ENCODE results near the gene H2AZ1. TPM values are rescaled to one million over a fixed set of nuclear protein-coding genes. Genes with fewer than 3 reads are reported as not detected.

Gene H2AZ1
- polyA plus RNA-seq, 5 donors: 343 to 638 (median 414) TPM

DNA sequence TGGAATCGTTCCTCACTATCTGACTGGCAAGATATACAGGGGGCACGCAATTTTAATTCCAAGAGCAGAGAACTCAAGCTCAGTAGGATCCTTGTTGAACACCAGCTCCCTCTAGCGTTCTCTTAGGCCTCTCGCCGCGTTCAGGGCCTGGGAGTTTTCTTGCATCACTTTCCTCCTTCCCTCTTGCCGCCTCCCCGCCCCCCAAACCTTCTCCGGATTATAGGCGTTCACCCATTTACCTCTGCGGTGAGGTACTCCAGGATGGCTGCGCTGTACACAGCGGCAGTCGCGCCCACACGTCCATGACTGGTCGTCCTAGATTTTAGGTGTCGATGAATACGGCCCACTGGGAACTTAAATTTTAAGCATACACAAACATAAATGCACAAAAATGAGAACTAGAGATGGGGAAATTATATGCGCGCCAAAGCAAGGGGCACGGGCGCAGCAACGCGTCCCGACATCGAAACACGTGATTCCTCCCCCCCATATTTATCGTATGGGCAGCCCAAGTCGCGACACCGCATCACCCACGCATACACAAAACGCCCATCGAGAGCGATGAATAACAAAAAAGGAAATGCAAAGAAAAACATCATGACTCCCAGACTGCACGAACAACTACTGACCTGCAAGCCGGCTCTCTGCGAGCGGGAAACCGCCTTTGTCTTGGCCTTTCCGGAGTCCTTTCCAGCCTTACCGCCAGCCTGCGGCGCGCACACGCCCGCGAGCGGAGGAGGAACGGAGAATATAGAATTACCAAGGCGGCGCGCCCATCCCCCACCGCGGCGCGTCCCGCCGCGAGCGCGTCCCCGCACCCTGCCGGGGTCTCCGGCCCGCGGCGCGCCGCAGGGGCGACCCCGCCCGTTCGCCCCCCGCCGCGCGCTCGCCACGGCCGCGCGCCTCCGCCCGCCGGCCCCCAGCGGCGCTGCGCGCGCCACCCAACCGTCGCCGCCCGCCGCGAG is 759 bp downstream of the H2AZ1 start:
- peak; percentile 86 to 92 for DNase-seq

DNA sequence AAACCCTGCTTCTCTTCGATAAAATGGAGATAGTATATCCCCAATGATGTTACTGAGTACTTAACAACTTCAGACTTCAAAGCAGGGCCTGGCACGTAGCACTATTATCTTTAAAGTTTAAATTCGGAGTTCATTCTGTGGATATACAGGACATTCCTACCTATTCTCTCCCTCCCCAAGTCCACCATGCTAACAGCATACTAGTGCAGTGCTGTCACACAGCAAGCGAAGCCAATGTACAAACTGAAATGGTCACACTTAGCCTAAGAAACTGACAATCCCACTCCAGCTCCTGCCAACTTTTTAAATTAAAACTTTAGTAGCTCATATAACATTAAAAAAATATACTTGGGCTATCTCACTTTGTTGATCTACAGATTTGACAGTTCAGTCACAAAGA is 2.5 kb downstream of the H2AZ1 start:
- DNase-seq: no peak

DNA sequence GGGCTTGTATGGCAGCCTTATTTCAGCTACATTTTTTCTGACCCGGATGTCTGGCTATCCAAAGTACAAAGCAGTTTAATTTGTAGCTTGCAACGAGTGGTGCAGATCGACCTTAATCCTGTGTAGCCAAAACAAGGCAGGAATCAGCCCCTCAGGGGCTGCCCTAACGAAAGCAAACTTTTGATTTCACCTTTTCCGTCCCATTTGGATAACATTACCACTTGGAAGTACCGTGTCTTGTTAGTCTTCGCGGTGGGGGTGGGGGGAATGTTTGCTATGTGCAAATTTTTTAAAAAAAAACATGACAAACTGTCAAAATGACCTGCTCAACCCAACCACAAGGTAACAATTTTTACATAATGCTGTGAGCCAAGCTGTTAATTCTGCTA is 2.9 kb downstream of the H2AZ1 start:
- no peak for DNase-seq

DNA sequence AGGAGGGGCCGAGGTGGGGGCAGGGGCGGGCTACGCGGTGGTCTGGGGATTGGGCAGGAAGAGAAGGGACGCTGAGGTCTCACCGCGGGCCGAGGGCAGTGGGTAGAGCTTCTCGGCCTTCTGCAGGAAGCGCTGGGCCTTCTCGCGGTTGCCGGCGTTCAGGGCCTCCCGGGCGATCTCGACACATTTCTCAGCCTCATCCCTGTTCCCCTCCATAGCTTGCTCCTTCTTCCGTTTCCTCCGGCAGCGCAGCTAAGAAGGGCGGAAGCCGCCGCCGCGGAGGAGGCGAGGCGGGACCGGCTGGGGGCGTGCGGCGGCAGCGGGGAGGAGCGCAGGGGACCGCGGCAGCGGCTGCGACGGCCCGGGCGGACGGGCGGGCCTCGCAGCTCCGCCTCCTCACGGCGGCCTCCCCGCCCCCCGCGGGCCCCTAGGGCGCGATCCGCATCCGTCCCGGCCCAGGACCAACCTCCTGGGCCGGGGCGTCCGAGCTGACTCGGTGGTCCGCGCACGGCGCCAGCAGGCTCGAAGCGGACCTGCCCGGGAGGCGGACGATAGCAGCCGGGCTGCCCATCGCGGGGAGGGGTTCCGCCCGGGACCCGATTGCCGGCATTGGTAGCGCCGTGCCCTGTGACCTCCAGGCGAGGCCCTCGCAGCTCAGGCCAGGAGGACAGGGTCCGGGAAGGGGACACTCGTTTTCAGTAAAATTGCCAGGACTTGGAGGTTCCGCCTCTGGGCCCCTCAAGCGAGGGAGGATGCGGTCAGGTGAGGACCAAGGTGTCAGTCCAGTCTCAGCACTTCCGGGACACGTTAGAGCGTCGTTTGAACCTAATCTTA is 3.5 kb downstream of the H2AZ1 start, which contains the start of gene DNAJB14:
DNAJB14 (minus strand) TSS at position 263 of the 834 bp plus-strand sequence; CDS start at position 216, 47 bp downstream.
- DNase-seq: peak; percentile 75 to 76

DNA sequence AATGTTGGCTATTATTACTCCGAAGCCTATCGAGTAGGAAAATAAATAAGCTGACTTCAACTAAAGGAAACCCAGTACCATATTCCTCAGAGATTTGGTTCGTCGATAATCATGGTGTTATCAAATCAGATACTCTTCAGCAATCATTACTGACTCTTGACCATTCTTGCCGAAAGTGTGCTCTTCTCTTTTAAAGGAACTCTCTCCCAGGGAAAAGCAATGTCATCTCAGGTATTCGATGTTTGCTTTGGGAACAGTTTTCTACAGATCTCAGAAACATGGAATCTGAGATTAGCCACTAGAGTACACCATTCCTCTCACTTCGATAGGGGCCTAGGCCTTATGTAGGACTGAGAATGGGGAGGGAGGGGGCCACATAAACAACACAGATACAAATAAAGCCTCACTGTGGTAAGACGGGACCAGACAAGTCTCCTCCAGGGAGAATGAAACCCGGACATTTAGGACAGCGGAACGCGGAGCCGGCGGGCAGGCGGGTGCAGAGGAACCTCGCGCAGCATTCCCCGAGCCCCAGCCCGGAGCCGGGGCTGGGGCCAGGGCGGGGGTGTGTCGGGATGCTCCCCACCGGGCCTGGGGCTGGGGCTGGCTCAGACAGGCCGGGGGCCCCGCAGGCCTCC is 4.2 kb downstream of the H2AZ1 start:
- no peak for DNase-seq

DNA sequence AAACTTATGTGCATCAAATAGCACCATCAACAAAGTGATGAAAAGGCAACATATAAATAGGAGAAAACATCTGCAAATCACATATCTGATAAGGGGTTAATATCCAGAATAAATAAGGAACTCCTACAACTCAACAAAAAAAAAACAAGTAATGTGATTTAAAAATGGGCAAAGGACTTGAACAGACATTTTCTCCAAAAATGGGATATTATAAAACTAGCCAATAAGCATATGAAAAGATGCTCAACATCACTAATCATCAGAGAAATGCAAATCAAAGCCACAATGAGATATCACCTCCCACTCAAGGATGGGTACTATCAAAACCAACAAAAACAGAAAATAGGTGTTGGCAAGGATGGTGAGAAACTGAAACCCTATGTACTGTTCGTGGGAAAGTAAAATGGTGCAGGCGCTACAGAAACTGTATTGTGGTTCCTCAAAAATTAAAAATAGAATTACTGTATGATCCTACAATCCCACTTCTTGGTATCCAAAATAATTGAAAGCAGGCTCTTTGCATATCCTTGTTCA is 6.1 kb downstream of the H2AZ1 start:
- DNase-seq: no peak

DNA sequence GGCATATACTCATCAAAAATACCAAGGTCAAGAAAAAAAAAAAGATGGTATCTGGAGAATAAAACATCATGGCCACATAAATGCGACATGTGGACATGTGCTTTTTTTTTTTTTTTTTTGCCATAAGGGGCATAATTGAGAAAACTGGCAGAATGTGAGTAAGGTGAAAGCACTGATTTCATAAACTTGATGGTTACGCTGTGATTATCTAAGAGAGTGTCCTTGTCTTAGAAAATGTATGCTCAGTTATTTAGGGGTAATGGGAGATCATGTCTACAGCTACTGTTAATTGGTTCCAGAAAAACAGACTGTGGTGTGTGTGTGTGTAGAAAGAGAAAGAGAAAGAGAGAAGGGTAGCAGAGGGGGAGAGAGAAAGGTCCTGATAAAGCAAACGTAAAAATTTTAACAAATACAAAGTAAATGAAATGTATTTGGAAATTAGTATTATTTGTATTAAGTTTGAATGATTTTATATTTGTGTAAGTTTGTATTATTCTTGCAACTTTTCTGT is 11.8 kb downstream of the H2AZ1 start:
- DNase-seq: no peak

DNA sequence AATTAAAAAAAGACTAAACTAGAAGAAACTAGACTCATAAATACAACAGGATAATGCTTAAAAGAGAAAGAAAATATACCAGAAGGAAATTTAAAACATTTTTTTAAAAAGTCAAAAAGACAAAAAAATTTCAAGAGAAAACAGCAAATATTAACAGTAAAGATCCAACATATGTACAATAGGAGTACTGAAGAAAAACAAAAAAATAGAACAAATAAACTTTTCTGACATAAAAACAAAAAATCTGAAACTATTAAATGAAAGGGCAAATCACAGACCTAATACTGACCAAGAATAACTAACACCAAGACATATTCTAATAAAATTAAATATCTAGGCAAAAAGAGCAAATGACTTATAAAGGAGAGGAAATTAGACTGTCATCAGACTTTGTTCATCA is 15.2 kb downstream of the H2AZ1 start:
- no peak for DNase-seq

DNA sequence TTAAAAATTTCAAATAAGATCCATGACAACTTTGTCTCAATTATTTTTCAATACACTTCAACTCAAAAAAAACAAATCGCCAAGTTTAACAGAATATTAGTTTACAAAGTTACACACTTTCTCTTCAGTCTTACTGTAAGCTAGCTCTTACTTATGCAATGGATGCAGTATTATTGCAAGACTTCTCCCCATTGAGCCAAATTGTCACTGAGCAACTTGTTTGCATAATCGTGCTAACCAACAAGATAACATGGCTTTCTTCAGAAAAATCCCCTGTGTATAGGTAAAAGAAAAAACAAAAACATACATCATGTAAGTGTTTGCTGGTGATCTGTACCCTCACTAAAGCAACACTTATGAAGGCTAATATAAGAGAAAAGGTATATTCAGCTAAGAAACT is 22.5 kb downstream of the H2AZ1 start:
- no peak for DNase-seq

DNA sequence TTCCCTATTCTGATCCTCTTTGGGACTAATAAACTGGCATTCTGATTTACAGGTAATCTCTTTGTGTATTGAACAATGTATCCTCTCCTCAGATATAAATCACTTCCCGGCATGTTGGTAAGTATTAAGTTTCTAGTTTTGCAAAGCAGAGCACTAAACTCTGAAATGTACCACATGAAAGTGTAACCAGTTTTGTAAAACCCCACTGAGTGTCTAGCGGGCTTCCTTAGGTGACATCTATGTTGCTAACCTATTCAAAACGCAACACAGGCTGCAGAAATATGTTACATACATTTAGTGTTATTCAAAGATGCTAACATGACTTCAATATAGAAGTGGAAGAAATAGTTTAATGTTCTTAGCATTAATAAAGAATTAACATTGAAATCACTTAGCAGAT is 28.9 kb downstream of the H2AZ1 start:
- DNase-seq: no peak

DNA sequence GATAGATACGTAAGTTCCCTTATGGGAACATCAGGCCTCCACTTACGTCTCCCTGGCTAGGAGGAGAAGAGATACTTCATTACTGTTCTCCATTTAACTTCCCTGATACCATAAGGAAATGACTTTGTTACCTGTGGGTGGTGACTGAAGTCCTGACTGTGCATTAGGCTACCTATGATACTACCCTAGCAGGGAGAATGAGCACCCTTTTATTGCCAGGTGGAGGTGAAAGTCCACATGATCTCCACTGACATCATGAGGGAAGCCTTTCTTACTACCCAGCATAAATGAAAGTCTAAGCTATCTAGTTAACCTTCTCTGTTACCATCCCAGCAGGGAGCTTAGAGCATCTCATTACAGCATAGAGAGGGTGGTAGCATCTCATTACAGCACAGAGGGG is 31.4 kb downstream of the H2AZ1 start:
- no peak for DNase-seq

DNA sequence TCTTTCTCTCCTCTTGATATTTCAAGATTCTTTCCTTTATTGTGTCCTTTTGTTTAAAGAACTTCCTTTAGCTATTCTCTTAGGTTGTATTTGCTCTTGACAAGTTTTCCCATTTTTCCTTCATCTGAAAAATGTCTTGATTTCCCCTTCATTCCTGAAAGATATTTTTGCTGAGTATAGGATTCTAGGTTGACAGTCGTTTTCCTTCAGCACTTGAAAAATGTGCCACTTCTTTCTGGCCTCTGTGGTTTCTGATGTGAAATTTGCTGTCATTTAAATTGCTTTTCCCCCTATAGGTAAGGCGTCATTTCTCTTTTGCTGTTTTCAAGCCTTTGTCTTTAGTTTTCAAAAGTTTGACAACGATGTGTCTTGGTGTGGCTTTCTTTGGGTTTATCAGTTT is 32.5 kb downstream of the H2AZ1 start:
- DNase-seq: no peak

DNA sequence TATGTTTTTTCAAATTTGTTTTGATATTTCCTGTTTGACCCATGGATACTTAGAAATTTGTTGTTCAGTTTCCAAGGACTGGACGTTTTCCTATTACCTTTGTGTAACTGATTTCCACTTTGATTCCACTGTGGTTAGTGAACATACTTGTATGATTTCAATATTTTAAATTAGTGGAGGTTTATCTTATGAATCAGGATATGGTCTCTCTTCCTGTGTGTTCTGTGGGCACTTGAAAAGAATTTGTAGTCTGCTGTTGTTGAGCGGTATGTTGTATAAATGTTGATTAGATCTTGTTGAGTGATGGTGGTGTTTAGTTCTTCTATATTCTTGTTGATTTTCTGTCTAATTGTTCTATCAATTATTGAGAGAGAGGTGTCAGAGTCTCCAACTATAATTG is 34.6 kb downstream of the H2AZ1 start:
- DNase-seq: no peak

Other genes starting within 250 kb of the H2AZ1 start
- 1 to 10 TPM; 2.3 to 3.4 (median 2.8) TPM for gene DAPP1, start 133.4 kb downstream of the H2AZ1 start, polyA plus RNA-seq (ENCODE audit: insufficient read depth in 1 of 5, insufficient read length in 5 of 5, low replicate concordance in 1 of 5)
- gene LAMTOR3, start 55.8 kb downstream of the H2AZ1 start, polyA plus RNA-seq (ENCODE audit: insufficient read depth in 1 of 5, insufficient read length in 5 of 5, low replicate concordance in 1 of 5): 100 to 1,000 TPM in 1 of 5 donors, 10 to 100 TPM in 4; 63.9 to 102 (median 84.7) TPM
- 10 to 100 TPM; 30.0 to 57.8 (median 50.5) TPM for gene DNAJB14, start 3.7 kb downstream of the H2AZ1 start, polyA plus RNA-seq (ENCODE audit: insufficient read depth in 1 of 5, insufficient read length in 5 of 5, low replicate concordance in 1 of 5)
- 1 to 10 TPM; 1.3 to 1.7 (median 1.5) TPM for gene DDIT4L, start 240.2 kb upstream of the H2AZ1 start, polyA plus RNA-seq (ENCODE audit: insufficient read depth in 1 of 5, insufficient read length in 5 of 5, low replicate concordance in 1 of 5)

Measured in right lung (tissue), 5 donors.